ENCODE results near the gene C1QTNF1. TPM values are rescaled to one million over a fixed set of nuclear protein-coding genes. Genes with fewer than 3 reads are reported as not detected.
A peak's percentile ranks its signal among the peaks of the same experiment; 100 is the strongest.
"Not testable (repeated sequence)": the region's sequence is repeated elsewhere in the genome, so short reads cannot be mapped to it uniquely, and the experiment has no call there.

C1QTNF1 gene
- total RNA-seq, 1 donor from 2014 or later: 6.8 TPM

GRCh38 chr17:79070266-79070880 lies 46.4 kb downstream of the C1QTNF1 start:
- Histone ChIP-seq H3K36me3 (ENCODE audit: control insufficient read depth in 3 of 3, insufficient read depth in 3 of 3, low read length in 3 of 3) (no peaks in the 10 kb centered on the region), H3K9me3 (ENCODE audit: control insufficient read depth in 3 of 3, low read length in 3 of 3) (no peaks in the 10 kb centered on the region), H3K9ac (ENCODE audit: low read depth in 1 of 3, low read length in 3 of 3) (no peak overlapping the region), H3K4me3 (ENCODE audit: low read length in 3 of 3) (no peak overlapping the region), H3K27me3 (ENCODE audit: control insufficient read depth in 3 of 3, insufficient read depth in 3 of 3, low read length in 3 of 3) (no peaks in the 10 kb centered on the region), H3K27ac (ENCODE audit: low read depth, low read length) (no peak overlapping the region), H3K4me1 (ENCODE audit: control insufficient read depth in 3 of 3, insufficient read depth in 3 of 3, low read length in 3 of 3) (peaks cover 3 to 11% (median 4%) of the 10 kb centered on the region in 3 donors)

- H3K4me1 ChIP-seq (ENCODE audit: control insufficient read depth in 3 of 3, insufficient read depth in 3 of 3, low read length in 3 of 3): peaks cover 8 to 20% (median 13%) of the 10 kb centered on the region in 3 donors
- no peaks in the 10 kb centered on the region for H3K27me3 ChIP-seq (ENCODE audit: control insufficient read depth in 3 of 3, insufficient read depth in 3 of 3, low read length in 3 of 3)
- H3K27ac ChIP-seq (ENCODE audit: low read depth, low read length): no peak overlapping the region
- H3K9me3 ChIP-seq (ENCODE audit: control insufficient read depth in 3 of 3, low read length in 3 of 3): no peaks in the 10 kb centered on the region
- no peak overlapping the region for H3K9ac ChIP-seq (ENCODE audit: low read depth in 1 of 3, low read length in 3 of 3)
- no peak overlapping the region for H3K4me3 ChIP-seq (ENCODE audit: low read length in 3 of 3)
- no peaks in the 10 kb centered on the region for H3K36me3 ChIP-seq (ENCODE audit: control insufficient read depth in 3 of 3, insufficient read depth in 3 of 3, low read length in 3 of 3)
Measured at GRCh38 chr17:79071161-79071740, 47.3 kb downstream of the C1QTNF1 start.

- no peak overlapping the region for H3K9ac ChIP-seq (ENCODE audit: low read depth in 1 of 3, low read length in 3 of 3)
- no peak overlapping the region for H3K4me3 ChIP-seq (ENCODE audit: low read length in 3 of 3)
- no peaks in the 10 kb centered on the region for H3K36me3 ChIP-seq (ENCODE audit: control insufficient read depth in 3 of 3, insufficient read depth in 3 of 3, low read length in 3 of 3)
- H3K9me3 ChIP-seq (ENCODE audit: control insufficient read depth in 3 of 3, low read length in 3 of 3): no peaks in the 10 kb centered on the region
- H3K27me3 ChIP-seq (ENCODE audit: control insufficient read depth in 3 of 3, insufficient read depth in 3 of 3, low read length in 3 of 3): no peaks in the 10 kb centered on the region
- no peak overlapping the region for H3K27ac ChIP-seq (ENCODE audit: low read depth, low read length)
- H3K4me1 ChIP-seq (ENCODE audit: control insufficient read depth in 3 of 3, insufficient read depth in 3 of 3, low read length in 3 of 3): peaks cover 17 to 31% (median 23%) of the 10 kb centered on the region in 3 donors
Measured at GRCh38 chr17:79072544-79072943, 48.6 kb downstream of the C1QTNF1 start.

- Histone ChIP-seq H3K9me3 (ENCODE audit: control insufficient read depth in 3 of 3, low read length in 3 of 3) (no peaks in the 10 kb centered on the region), H3K4me1 (ENCODE audit: control insufficient read depth in 3 of 3, insufficient read depth in 3 of 3, low read length in 3 of 3) (peaks cover 19 to 36% (median 24%) of the 10 kb centered on the region in 3 donors), H3K9ac (ENCODE audit: low read depth in 1 of 3, low read length in 3 of 3) (no peak overlapping the region), H3K4me3 (ENCODE audit: low read length in 3 of 3) (no peak overlapping the region), H3K27ac (ENCODE audit: low read depth, low read length) (peak overlapping the region; percentile 80), H3K27me3 (ENCODE audit: control insufficient read depth in 3 of 3, insufficient read depth in 3 of 3, low read length in 3 of 3) (no peaks in the 10 kb centered on the region), H3K36me3 (ENCODE audit: control insufficient read depth in 3 of 3, insufficient read depth in 3 of 3, low read length in 3 of 3) (peaks cover 0 to under 1% (median 0%) of the 10 kb centered on the region in 3 donors)
Measured at GRCh38 chr17:79073016-79073705, 49.2 kb downstream of the C1QTNF1 start.

- H3K36me3 ChIP-seq (ENCODE audit: control insufficient read depth in 3 of 3, insufficient read depth in 3 of 3, low read length in 3 of 3): peaks cover 4 to 6% (median 5%) of the 10 kb centered on the region in 3 donors
- peaks cover 21 to 39% (median 30%) of the 10 kb centered on the region in 3 donors for H3K4me1 ChIP-seq (ENCODE audit: control insufficient read depth in 3 of 3, insufficient read depth in 3 of 3, low read length in 3 of 3)
- no peaks in the 10 kb centered on the region for H3K9me3 ChIP-seq (ENCODE audit: control insufficient read depth in 3 of 3, low read length in 3 of 3)
- no peak overlapping the region for H3K9ac ChIP-seq (ENCODE audit: low read depth in 1 of 3, low read length in 3 of 3)
- no peaks in the 10 kb centered on the region for H3K27me3 ChIP-seq (ENCODE audit: control insufficient read depth in 3 of 3, insufficient read depth in 3 of 3, low read length in 3 of 3)
- H3K4me3 ChIP-seq (ENCODE audit: low read length in 3 of 3): no peak overlapping the region
- peak overlapping the region; percentile 80 for H3K27ac ChIP-seq (ENCODE audit: low read depth, low read length)
Measured at GRCh38 chr17:79073706-79074088, 49.7 kb downstream of the C1QTNF1 start.

GRCh38 chr17:79074121-79074648 lies 50.2 kb downstream of the C1QTNF1 start:
- H3K36me3 ChIP-seq (ENCODE audit: control insufficient read depth in 3 of 3, insufficient read depth in 3 of 3, low read length in 3 of 3): peaks cover 9 to 11% (median 9%) of the 10 kb centered on the region in 3 donors
- H3K4me1 ChIP-seq (ENCODE audit: control insufficient read depth in 3 of 3, insufficient read depth in 3 of 3, low read length in 3 of 3): peaks cover 21 to 39% (median 33%) of the 10 kb centered on the region in 3 donors
- H3K9ac ChIP-seq (ENCODE audit: low read depth in 1 of 3, low read length in 3 of 3): peak overlapping the region in 1 of 3 donors; percentile 60
- not testable (repeated sequence) for H3K27me3 ChIP-seq (ENCODE audit: control insufficient read depth in 3 of 3, insufficient read depth in 3 of 3, low read length in 3 of 3); H3K9me3 ChIP-seq (ENCODE audit: control insufficient read depth in 3 of 3, low read length in 3 of 3)
- peak overlapping the region; percentile 59 to 69 (median 64) for H3K4me3 ChIP-seq (ENCODE audit: low read length in 3 of 3)
- peak overlapping the region; percentile 80 for H3K27ac ChIP-seq (ENCODE audit: low read depth, low read length)

- H3K9me3 ChIP-seq (ENCODE audit: control insufficient read depth in 3 of 3, low read length in 3 of 3): no peaks in the 10 kb centered on the region
- H3K4me3 ChIP-seq (ENCODE audit: low read length in 3 of 3): peak within 1 kb of the TSS; percentile 77 to 91 (median 91)
- peak within 1 kb of the TSS; percentile 80 for H3K27ac ChIP-seq (ENCODE audit: low read depth, low read length)
- H3K9ac ChIP-seq (ENCODE audit: low read depth in 1 of 3, low read length in 3 of 3): peak within 1 kb of the TSS; percentile 78 to 94 (median 84)
- H3K4me1 ChIP-seq (ENCODE audit: control insufficient read depth in 3 of 3, insufficient read depth in 3 of 3, low read length in 3 of 3): peaks cover 21 to 39% (median 38%) of the 10 kb centered on the region in 3 donors
- H3K27me3 ChIP-seq (ENCODE audit: control insufficient read depth in 3 of 3, insufficient read depth in 3 of 3, low read length in 3 of 3): no peaks in the 10 kb centered on the region
- peaks cover 16 to 17% (median 16%) of the 10 kb centered on the region in 3 donors for H3K36me3 ChIP-seq (ENCODE audit: control insufficient read depth in 3 of 3, insufficient read depth in 3 of 3, low read length in 3 of 3)
Measured at GRCh38 chr17:79074649-79075445, 50.9 kb downstream of the C1QTNF1 start, which contains the start of gene ENGASE. Gene ENGASE, plus strand, starts transcription at chr17:79074824. Its CDS starts 121 bp downstream, at chr17:79074945.

- Histone ChIP-seq H3K9ac (ENCODE audit: low read depth in 1 of 3, low read length in 3 of 3) (peak overlapping the region; percentile 78 to 94 (median 84)), H3K36me3 (ENCODE audit: control insufficient read depth in 3 of 3, insufficient read depth in 3 of 3, low read length in 3 of 3) (peaks cover 21 to 23% (median 22%) of the 10 kb centered on the region in 3 donors), H3K27me3 (ENCODE audit: control insufficient read depth in 3 of 3, insufficient read depth in 3 of 3, low read length in 3 of 3) (no peaks in the 10 kb centered on the region), H3K9me3 (ENCODE audit: control insufficient read depth in 3 of 3, low read length in 3 of 3) (no peaks in the 10 kb centered on the region), H3K4me3 (ENCODE audit: low read length in 3 of 3) (peak overlapping the region; percentile 77 to 91 (median 91)), H3K4me1 (ENCODE audit: control insufficient read depth in 3 of 3, insufficient read depth in 3 of 3, low read length in 3 of 3) (peaks cover 21 to 42% (median 39%) of the 10 kb centered on the region in 3 donors), H3K27ac (ENCODE audit: low read depth, low read length) (peak overlapping the region; percentile 80)
Measured at GRCh38 chr17:79075446-79075750, 51.4 kb downstream of the C1QTNF1 start.

GRCh38 chr17:79075861-79076406 lies 52.0 kb downstream of the C1QTNF1 start:
- Histone ChIP-seq H3K9me3 (ENCODE audit: control insufficient read depth in 3 of 3, low read length in 3 of 3) (no peaks in the 10 kb centered on the region), H3K9ac (ENCODE audit: low read depth in 1 of 3, low read length in 3 of 3) (peak overlapping the region; percentile 78 to 94 (median 84)), H3K4me1 (ENCODE audit: control insufficient read depth in 3 of 3, insufficient read depth in 3 of 3, low read length in 3 of 3) (peaks cover 21 to 47% (median 39%) of the 10 kb centered on the region in 3 donors), H3K4me3 (ENCODE audit: low read length in 3 of 3) (peak overlapping the region; percentile 77 to 91 (median 91)), H3K36me3 (ENCODE audit: control insufficient read depth in 3 of 3, insufficient read depth in 3 of 3, low read length in 3 of 3) (peaks cover 26 to 28% (median 27%) of the 10 kb centered on the region in 3 donors), H3K27me3 (ENCODE audit: control insufficient read depth in 3 of 3, insufficient read depth in 3 of 3, low read length in 3 of 3) (no peaks in the 10 kb centered on the region), H3K27ac (ENCODE audit: low read depth, low read length) (peak overlapping the region; percentile 80)
